ENCODE results near the gene CCDC201. TPM values are rescaled to one million over a fixed set of nuclear protein-coding genes. Genes with fewer than 3 reads are reported as not detected.
A peak's percentile ranks its signal among the peaks of the same experiment; 100 is the strongest.

Gene CCDC201
- total RNA-seq, 1 donor from 2014 or later, result not detected

GRCh38 chr7:45891462-45892402, 18.9 kb upstream of the CCDC201 start:
- H3K27me3 Mint-ChIP-seq (ENCODE audit: low read depth, unreplicated experiment), result peaks cover 71% of the 10 kb centered on the region
- DNase-seq (ENCODE audit: low read depth), result no peak

GRCh38 chr7:45890902-45891461, 18.1 kb upstream of the CCDC201 start:
- H3K27ac Mint-ChIP-seq (ENCODE audit: unreplicated experiment), result no peak overlapping the region

More at GRCh38 chr7:45891462-45892402, 18.9 kb upstream of the CCDC201 start:
- TF ChIP-seq EZH2 (IDR thresholded peaks at IDR 0.05; ENCODE audit: insufficient read depth, low read length), result no peak
- TF ChIP-seq CTCF (IDR thresholded peaks at IDR 0.05; ENCODE audit: insufficient read depth, low read depth, low read length), result no peak
- Mint-ChIP-seq H3K4me1 (ENCODE audit: low read depth, unreplicated experiment) (no peaks in the 10 kb centered on the region), H3K27ac (ENCODE audit: unreplicated experiment) (no peak overlapping the region), H3K36me3 (ENCODE audit: low read depth, unreplicated experiment) (no peaks in the 10 kb centered on the region), H3K9me3 (ENCODE audit: unreplicated experiment) (no peaks in the 10 kb centered on the region), H3K4me3 (ENCODE audit: unreplicated experiment) (no peak overlapping the region)
- FAIRE-seq, result no peak
- Histone ChIP-seq H3K9me3 (ENCODE audit: insufficient read depth, low read depth, low read length) (no peaks in the 10 kb centered on the region), H3K27me3 (ENCODE audit: insufficient read depth, low read length) (peaks cover 2% of the 10 kb centered on the region), H4K20me1 (ENCODE audit: insufficient read depth, low read length) (no peaks in the 10 kb centered on the region), H3K4me3 (ENCODE audit: insufficient read depth, low read depth, low read length) (no peak overlapping the region), H3K4me2 (ENCODE audit: low read length) (no peak overlapping the region), H3K9ac (ENCODE audit: low read length) (no peak overlapping the region), H3K79me2 (ENCODE audit: insufficient read depth, low read length) (no peaks in the 10 kb centered on the region), H2AFZ (ENCODE audit: low read depth, low read length) (no peak overlapping the region), H3K36me3 (ENCODE audit: insufficient read depth, low read length) (no peaks in the 10 kb centered on the region), H3K4me1 (ENCODE audit: insufficient read depth, low read length) (peaks cover 4% of the 10 kb centered on the region), H3K27ac (ENCODE audit: low read depth, low read length) (no peak overlapping the region)

More at GRCh38 chr7:45890902-45891461, 18.1 kb upstream of the CCDC201 start:
- Histone ChIP-seq H4K20me1 (ENCODE audit: insufficient read depth, low read length) (no peaks in the 10 kb centered on the region), H2AFZ (ENCODE audit: low read depth, low read length) (no peak overlapping the region), H3K4me2 (ENCODE audit: low read length) (no peak overlapping the region), H3K36me3 (ENCODE audit: insufficient read depth, low read length) (no peaks in the 10 kb centered on the region), H3K9ac (ENCODE audit: low read length) (no peak overlapping the region), H3K27me3 (ENCODE audit: insufficient read depth, low read length) (peaks cover 2% of the 10 kb centered on the region), H3K9me3 (ENCODE audit: insufficient read depth, low read depth, low read length) (no peaks in the 10 kb centered on the region), H3K79me2 (ENCODE audit: insufficient read depth, low read length) (no peaks in the 10 kb centered on the region), H3K4me3 (ENCODE audit: insufficient read depth, low read depth, low read length) (no peak overlapping the region), H3K27ac (ENCODE audit: low read depth, low read length) (no peak overlapping the region), H3K4me1 (ENCODE audit: insufficient read depth, low read length) (peaks cover 4% of the 10 kb centered on the region)
- no peaks in the 10 kb centered on the region for H3K36me3 Mint-ChIP-seq (ENCODE audit: low read depth, unreplicated experiment)
- DNase-seq (ENCODE audit: low read depth) (peak; percentile 16), FAIRE-seq (no peak)
- TF ChIP-seq CTCF (IDR thresholded peaks at IDR 0.05; ENCODE audit: insufficient read depth, low read depth, low read length) (peak; percentile 63), EZH2 (IDR thresholded peaks at IDR 0.05; ENCODE audit: insufficient read depth, low read length) (no peak)
- peaks cover 76% of the 10 kb centered on the region for H3K27me3 Mint-ChIP-seq (ENCODE audit: low read depth, unreplicated experiment)
- H3K9me3 Mint-ChIP-seq (ENCODE audit: unreplicated experiment), result no peaks in the 10 kb centered on the region
- no peaks in the 10 kb centered on the region for H3K4me1 Mint-ChIP-seq (ENCODE audit: low read depth, unreplicated experiment)
- no peak overlapping the region for H3K4me3 Mint-ChIP-seq (ENCODE audit: unreplicated experiment)

All from astrocyte (in vitro differentiated cells and primary cell).